ENCODE results near the gene SMPD3. TPM values are rescaled to one million over a fixed set of nuclear protein-coding genes. Genes with fewer than 3 reads are reported as not detected.

SMPD3 gene
- total RNA-seq, 4 donors from 2014 or later = 0.20 to 3.3 (median 0.63) TPM

DNA sequence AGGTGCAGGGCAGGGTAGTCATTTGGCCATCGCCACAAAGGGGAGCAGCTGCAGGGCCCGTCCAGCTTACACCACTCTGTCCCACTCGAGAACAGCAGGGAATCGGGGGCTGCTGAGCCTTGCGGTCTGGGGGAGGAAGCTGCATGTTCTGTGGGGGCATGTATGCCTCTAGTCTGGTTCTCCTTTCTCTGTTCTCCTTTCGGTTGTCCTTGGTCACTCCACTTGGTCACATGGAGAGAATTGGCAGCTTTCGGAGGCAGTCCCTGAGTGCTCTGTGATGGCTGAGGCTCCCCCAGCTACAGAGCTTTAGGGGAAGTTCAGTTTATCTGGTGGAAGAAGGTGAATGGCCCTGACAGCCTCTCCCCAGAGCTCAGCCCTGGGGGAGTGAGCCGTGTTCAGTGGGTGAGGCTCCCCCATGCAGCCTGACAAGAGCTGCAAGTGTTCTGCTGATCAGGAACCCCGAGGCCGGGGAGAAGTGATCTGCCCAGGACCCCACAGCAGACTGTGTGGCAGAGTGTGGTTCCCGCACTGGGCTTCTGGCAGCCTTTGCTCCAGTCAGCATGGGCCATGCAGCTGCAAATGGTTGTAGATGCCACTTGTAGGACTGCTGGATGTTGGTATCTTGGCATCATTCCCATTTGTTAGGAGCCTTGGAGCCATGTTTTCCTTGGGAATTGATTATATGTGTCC is 22.3 kb upstream of the SMPD3 start:
- no peaks in the 10 kb centered on the region for H3K27me3 ChIP-seq
- H3K4me3 ChIP-seq = peak overlapping the region in 2 of 4 donors; percentile 5 to 27
- DNase-seq (ENCODE audit: low spot score in 2 of 2) = peak in 1 of 2 donors; percentile 40
- H3K9me3 ChIP-seq = no peaks in the 10 kb centered on the region
- peak overlapping the region in 3 of 4 donors; percentile 41 to 57 (median 51) for H3K27ac ChIP-seq
- TF ChIP-seq EP300 (IDR thresholded peaks at IDR 0.05) (peak in 1 of 2 donors; percentile 58), POLR2A (IDR thresholded peaks at IDR 0.05) (no peak)
- H3K4me1 ChIP-seq = peaks cover 0 to 28% (median 23%) of the 10 kb centered on the region in 4 donors
- WGBS, 2 donors = 51% methylated on average over 11 of the region's 11 CpGs
- no peaks in the 10 kb centered on the region for H3K36me3 ChIP-seq

DNA sequence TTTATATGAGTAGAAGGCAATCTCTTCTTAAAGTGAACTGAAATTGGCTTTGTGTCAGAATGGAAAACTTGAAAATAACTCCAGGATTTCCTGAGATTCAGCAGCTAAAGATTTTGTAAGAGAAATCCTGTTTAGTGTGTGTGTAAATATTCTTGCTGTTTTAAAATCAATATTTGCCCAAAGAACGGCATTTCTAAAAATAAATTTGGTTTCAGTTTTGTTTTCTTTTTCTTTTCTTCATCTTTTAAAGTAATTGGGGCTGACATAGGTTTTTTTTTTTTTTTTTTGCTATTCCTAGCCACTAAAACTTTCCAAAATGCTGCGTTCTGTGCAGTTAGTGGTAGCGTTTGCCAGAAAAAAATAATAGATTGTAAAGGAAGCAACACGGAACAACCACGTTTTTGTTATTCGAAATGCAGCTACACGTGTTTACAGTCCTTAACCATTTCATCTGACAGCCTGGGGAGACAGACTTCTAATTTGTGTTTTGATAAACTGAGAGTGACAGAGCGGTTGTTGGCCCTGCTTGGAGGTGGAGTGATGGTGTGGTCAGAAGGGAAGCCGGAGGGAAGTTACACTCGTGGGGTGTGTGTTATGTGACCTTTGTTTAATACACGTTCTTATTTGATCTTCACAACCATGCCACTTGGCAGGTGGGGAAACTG is 21.6 kb upstream of the SMPD3 start:
- H3K9me3 ChIP-seq = no peaks in the 10 kb centered on the region
- no peaks in the 10 kb centered on the region for H3K27me3 ChIP-seq
- WGBS, 2 donors = 3 to 7% methylated on average over 11 of the region's 11 CpGs
- peak in 1 of 2 donors; percentile 9 for DNase-seq (ENCODE audit: low spot score in 2 of 2)
- peaks cover 0 to 28% (median 23%) of the 10 kb centered on the region in 4 donors for H3K4me1 ChIP-seq
- TF ChIP-seq EP300 (IDR thresholded peaks at IDR 0.05) (no peak), POLR2A (IDR thresholded peaks at IDR 0.05) (no peak)
- TF ChIP-seq, protein P1, sequence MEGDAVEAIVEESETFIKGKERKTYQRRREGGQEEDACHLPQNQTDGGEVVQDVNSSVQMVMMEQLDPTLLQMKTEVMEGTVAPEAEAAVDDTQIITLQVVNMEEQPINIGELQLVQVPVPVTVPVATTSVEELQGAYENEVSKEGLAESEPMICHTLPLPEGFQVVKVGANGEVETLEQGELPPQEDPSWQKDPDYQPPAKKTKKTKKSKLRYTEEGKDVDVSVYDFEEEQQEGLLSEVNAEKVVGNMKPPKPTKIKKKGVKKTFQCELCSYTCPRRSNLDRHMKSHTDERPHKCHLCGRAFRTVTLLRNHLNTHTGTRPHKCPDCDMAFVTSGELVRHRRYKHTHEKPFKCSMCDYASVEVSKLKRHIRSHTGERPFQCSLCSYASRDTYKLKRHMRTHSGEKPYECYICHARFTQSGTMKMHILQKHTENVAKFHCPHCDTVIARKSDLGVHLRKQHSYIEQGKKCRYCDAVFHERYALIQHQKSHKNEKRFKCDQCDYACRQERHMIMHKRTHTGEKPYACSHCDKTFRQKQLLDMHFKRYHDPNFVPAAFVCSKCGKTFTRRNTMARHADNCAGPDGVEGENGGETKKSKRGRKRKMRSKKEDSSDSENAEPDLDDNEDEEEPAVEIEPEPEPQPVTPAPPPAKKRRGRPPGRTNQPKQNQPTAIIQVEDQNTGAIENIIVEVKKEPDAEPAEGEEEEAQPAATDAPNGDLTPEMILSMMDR (IDR thresholded peaks at IDR 0.05) = no peak
- peak overlapping the region in 3 of 4 donors; percentile 51 to 64 (median 57) for H3K27ac ChIP-seq
- H3K36me3 ChIP-seq = no peaks in the 10 kb centered on the region
- H3K4me3 ChIP-seq = peak overlapping the region in 2 of 4 donors; percentile 5 to 27

DNA sequence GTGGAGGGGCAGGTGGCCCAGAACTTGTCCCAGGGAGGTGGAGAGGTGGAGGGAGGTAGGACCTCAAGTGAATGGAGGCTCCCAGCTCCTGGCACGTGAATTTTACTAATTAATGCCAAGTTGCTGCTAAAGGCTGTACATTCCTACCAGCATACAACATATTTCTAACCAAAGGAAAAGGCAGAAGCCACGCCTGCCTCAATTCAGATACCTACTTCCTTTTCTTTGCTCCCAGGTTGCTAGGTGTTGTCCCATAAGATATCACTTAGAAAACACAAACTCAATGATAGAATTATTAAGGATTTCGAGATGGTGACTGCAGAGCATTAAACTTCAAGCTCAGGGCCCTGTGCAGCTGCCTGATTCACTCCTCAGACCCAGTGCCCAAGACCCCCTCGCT is 20.5 kb upstream of the SMPD3 start:
- WGBS, 2 donors = 69 to 80% methylated on average over 4 of the region's 4 CpGs
- DNase-seq (ENCODE audit: low spot score in 2 of 2) = no peak
- TF ChIP-seq, protein P1 (IDR thresholded peaks at IDR 0.05) = no peak
- TF ChIP-seq POLR2A (IDR thresholded peaks at IDR 0.05) (no peak), EP300 (IDR thresholded peaks at IDR 0.05) (no peak)
- Histone ChIP-seq H3K27ac (no peak overlapping the region), H3K36me3 (no peaks in the 10 kb centered on the region), H3K4me3 (no peak overlapping the region), H3K27me3 (no peaks in the 10 kb centered on the region), H3K4me1 (peaks cover 0 to 28% (median 23%) of the 10 kb centered on the region in 4 donors), H3K9me3 (no peaks in the 10 kb centered on the region)

DNA sequence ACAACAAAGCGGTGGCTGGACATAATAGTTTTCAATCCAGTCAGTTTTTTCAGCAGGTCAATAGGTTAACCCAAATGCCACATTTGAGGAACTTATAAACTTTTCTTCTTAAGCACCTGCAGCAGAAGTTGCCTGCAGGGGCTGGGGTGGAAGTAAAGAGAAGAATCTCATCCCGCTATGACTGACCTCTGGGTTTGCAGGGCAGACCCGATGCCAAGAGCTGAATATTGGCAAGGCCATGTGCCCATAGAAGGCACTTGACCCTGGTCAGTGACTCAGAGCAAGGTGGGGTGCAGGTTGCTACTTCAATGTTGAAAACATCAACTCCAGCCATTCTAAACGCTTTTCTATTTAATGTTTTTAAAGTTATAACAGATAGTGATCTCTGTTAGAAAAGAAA is 17.9 kb upstream of the SMPD3 start:
- Histone ChIP-seq H3K9me3 (peaks cover 0 to 10% (median 0%) of the 10 kb centered on the region in 4 donors), H3K36me3 (no peaks in the 10 kb centered on the region), H3K27ac (no peak overlapping the region), H3K4me3 (no peak overlapping the region), H3K4me1 (peaks cover 0 to 25% (median 22%) of the 10 kb centered on the region in 4 donors), H3K27me3 (no peaks in the 10 kb centered on the region)
- no peak for DNase-seq (ENCODE audit: low spot score in 2 of 2)
- TF ChIP-seq, protein P1 (IDR thresholded peaks at IDR 0.05) = no peak
- TF ChIP-seq EP300 (IDR thresholded peaks at IDR 0.05) (no peak), POLR2A (IDR thresholded peaks at IDR 0.05) (no peak)
- WGBS, 2 donors = 65% methylated on average over 4 of the region's 4 CpGs

DNA sequence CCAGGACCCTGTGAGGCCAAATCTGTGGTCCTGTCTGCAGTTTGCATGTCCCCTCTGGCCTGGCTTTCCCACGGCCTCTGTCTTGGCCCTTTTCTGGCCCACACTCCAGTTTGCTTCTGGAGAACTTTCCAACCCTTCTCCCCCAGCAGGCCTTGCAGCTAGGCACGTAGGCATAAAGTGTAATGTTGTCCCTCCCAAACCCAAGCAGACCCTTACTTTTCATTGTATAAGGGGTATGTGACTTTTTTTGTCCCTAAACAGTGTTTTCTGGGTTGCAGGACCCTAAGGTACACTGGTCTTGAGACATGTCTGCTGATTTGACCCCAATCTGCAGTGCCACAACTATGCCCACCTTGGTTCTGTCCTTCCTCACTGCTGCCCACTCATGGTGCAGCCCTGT is 15.6 kb upstream of the SMPD3 start:
- Histone ChIP-seq H3K27me3 (no peaks in the 10 kb centered on the region), H3K4me3 (no peak overlapping the region), H3K36me3 (no peaks in the 10 kb centered on the region), H3K27ac (no peak overlapping the region), H3K9me3 (peaks cover 0 to 10% (median 0%) of the 10 kb centered on the region in 4 donors), H3K4me1 (peaks cover 0 to 4% (median 2%) of the 10 kb centered on the region in 4 donors)
- WGBS, 2 donors = 67 to 80% methylated on average over 2 of the region's 2 CpGs
- DNase-seq (ENCODE audit: low spot score in 2 of 2) = no peak
- TF ChIP-seq EP300 (IDR thresholded peaks at IDR 0.05) (no peak), POLR2A (IDR thresholded peaks at IDR 0.05) (no peak)
- TF ChIP-seq, protein P1 (IDR thresholded peaks at IDR 0.05) = no peak
